ENCODE data around the gene MOB3B. TPM values are rescaled to one million over a fixed set of nuclear protein-coding genes. Genes with fewer than 3 reads are reported as not detected.

MOB3B gene
- total RNA-seq, 1 experiment from 2014 or later, result 0.03 TPM

- ChIA-PET POLR2A (no interaction called here), CTCF (interaction anchor here (0.5 kb wide), 1 partner anchor 249 kb away, joined by 3 read pairs; no protein-coding TSS in a partner anchor)
- Histone ChIP-seq H3K27ac (ENCODE audit: low read length) (no peak overlapping the region), H3K9me3 (ENCODE audit: control insufficient read depth, insufficient read depth, low read depth, low read length) (no peaks in the 10 kb centered on the region), H3K4me3 (ENCODE audit: low read depth in 2 of 2, low read length in 2 of 2) (no peak overlapping the region), H3K36me3 (ENCODE audit: control insufficient read depth, insufficient read depth, low read length) (no peaks in the 10 kb centered on the region), H3K4me1 (ENCODE audit: control insufficient read depth, insufficient read depth, low read length) (no peaks in the 10 kb centered on the region), H3K27me3 (ENCODE audit: control insufficient read depth, insufficient read depth, low read length) (no peaks in the 10 kb centered on the region)
- no TSS peak for BruUV-seq (replicated peaks)
- intact Hi-C loops (cut with micrococcal nuclease; ENCODE audit: unreplicated experiment) (loop anchor here (5.0 kb wide), 1 partner anchor 242 kb away; no protein-coding TSS in a partner anchor), in situ Hi-C loops (cut with HindIII; ENCODE audit: low pct_unique_long_range_greater_than_20kb, low sequenced_read_pairs) (no loop called here)
- ATAC-seq (no peak), DNase-seq (ENCODE audit: low read depth, low spot score) (no peak)
- TF ChIP-seq SIN3A (IDR thresholded peaks at IDR 0.05; ENCODE audit: borderline replicate concordance, insufficient read depth, low read depth, low read length), result no peak
- TF ChIP-seq TCF7L2 (IDR thresholded peaks at IDR 0.05; ENCODE audit: low read depth, low read length), result no peak
- TF ChIP-seq POLR2AphosphoS5 (IDR thresholded peaks at IDR 0.05; ENCODE audit: low read depth, low read length), result no peak
- TF ChIP-seq CTCF (IDR thresholded peaks at IDR 0.05), result no peak
- no peak for TF ChIP-seq REST (IDR thresholded peaks at IDR 0.05; ENCODE audit: insufficient read depth in 1 of 2, low read depth in 2 of 2, low read length in 1 of 2)
Measured at GRCh38 chr9:27279611-27280010, 250.0 kb downstream of the MOB3B start.

GRCh38 chr9:27278374-27278773 lies 251.2 kb downstream of the MOB3B start:
- in situ Hi-C loops (cut with HindIII; ENCODE audit: low pct_unique_long_range_greater_than_20kb, low sequenced_read_pairs) (no loop called here), intact Hi-C loops (cut with micrococcal nuclease; ENCODE audit: unreplicated experiment) (loop anchor here (5.0 kb wide), 1 partner anchor 241 kb away; no protein-coding TSS in a partner anchor)

More at GRCh38 chr9:27278374-27278773, 251.2 kb downstream of the MOB3B start:
- Histone ChIP-seq H3K36me3 (ENCODE audit: control insufficient read depth, insufficient read depth, low read length) (no peaks in the 10 kb centered on the region), H3K27ac (ENCODE audit: low read length) (no peak overlapping the region), H3K27me3 (ENCODE audit: control insufficient read depth, insufficient read depth, low read length) (no peaks in the 10 kb centered on the region), H3K9me3 (ENCODE audit: control insufficient read depth, insufficient read depth, low read depth, low read length) (no peaks in the 10 kb centered on the region), H3K4me1 (ENCODE audit: control insufficient read depth, insufficient read depth, low read length) (no peaks in the 10 kb centered on the region), H3K4me3 (ENCODE audit: low read depth in 2 of 2, low read length in 2 of 2) (no peak overlapping the region)
- no peak for DNase-seq (ENCODE audit: low read depth, low spot score)
- POLR2A ChIA-PET, result no interaction called here
- no peak for TF ChIP-seq SIN3A (IDR thresholded peaks at IDR 0.05; ENCODE audit: borderline replicate concordance, insufficient read depth, low read depth, low read length)
- TF ChIP-seq REST (IDR thresholded peaks at IDR 0.05; ENCODE audit: insufficient read depth in 1 of 2, low read depth in 2 of 2, low read length in 1 of 2), result no peak
- TF ChIP-seq CTCF (IDR thresholded peaks at IDR 0.05), result no peak
- TF ChIP-seq TCF7L2 (IDR thresholded peaks at IDR 0.05; ENCODE audit: low read depth, low read length), result no peak
- no peak for TF ChIP-seq POLR2AphosphoS5 (IDR thresholded peaks at IDR 0.05; ENCODE audit: low read depth, low read length)
- CTCF ChIA-PET, result no interaction called here
- ATAC-seq, result no peak
- no TSS peak for BruUV-seq (replicated peaks)

Data from Panc1 (cell line).